ENCODE results near the gene SKIC8. TPM values are rescaled to one million over a fixed set of nuclear protein-coding genes. Genes with fewer than 3 reads are reported as not detected.
"Not testable (repeated sequence)": the region's sequence is repeated elsewhere in the genome, so short reads cannot be mapped to it uniquely, and the experiment has no call there.

The SKIC8 gene
- total RNA-seq, 2 donors from 2014 or later: 35.9 to 47.0 TPM

DNA sequence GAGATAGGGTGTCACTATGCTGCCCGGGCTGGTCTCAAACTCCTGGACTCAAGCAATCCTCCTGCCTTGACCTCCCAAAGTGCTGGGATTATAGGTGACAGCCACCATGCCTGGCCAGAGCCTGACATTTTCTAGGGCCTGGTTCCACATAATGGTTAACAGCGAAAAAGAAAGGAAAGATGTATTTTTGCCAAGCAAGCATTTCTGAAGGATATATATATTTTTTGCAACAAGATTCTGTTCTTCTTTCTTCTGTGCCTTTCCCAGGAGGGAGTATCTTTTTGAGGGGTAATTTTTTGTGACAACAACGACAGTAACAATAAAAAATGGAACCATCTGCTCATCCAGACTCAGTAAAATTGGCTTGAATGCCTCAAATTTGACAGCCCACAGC, 43.4 kb downstream of the SKIC8 start:
- Histone ChIP-seq H3K4me3 (no peak overlapping the region), H3K27ac (no peak overlapping the region), H3K9me3 (no peaks in the 10 kb centered on the region), H3K36me3 (no peaks in the 10 kb centered on the region), H3K27me3 (no peaks in the 10 kb centered on the region), H3K4me1 (no peaks in the 10 kb centered on the region), H3K9ac (ENCODE audit: low read depth in 2 of 2, low read length in 2 of 2) (no peak overlapping the region)
- DNase-seq: no peak
- intact Hi-C loops (cut with DNase I): no loop called here
- TF ChIP-seq, protein P1, sequence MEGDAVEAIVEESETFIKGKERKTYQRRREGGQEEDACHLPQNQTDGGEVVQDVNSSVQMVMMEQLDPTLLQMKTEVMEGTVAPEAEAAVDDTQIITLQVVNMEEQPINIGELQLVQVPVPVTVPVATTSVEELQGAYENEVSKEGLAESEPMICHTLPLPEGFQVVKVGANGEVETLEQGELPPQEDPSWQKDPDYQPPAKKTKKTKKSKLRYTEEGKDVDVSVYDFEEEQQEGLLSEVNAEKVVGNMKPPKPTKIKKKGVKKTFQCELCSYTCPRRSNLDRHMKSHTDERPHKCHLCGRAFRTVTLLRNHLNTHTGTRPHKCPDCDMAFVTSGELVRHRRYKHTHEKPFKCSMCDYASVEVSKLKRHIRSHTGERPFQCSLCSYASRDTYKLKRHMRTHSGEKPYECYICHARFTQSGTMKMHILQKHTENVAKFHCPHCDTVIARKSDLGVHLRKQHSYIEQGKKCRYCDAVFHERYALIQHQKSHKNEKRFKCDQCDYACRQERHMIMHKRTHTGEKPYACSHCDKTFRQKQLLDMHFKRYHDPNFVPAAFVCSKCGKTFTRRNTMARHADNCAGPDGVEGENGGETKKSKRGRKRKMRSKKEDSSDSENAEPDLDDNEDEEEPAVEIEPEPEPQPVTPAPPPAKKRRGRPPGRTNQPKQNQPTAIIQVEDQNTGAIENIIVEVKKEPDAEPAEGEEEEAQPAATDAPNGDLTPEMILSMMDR (IDR thresholded peaks at IDR 0.05): no peak

GRCh38 chr15:78255421-78256043, 43.9 kb downstream of the SKIC8 start:
- no peaks in the 10 kb centered on the region for H3K36me3 ChIP-seq
- H3K9ac ChIP-seq (ENCODE audit: low read depth in 2 of 2, low read length in 2 of 2): no peak overlapping the region
- no peak overlapping the region for H3K4me3 ChIP-seq
- no peaks in the 10 kb centered on the region for H3K4me1 ChIP-seq
- no peaks in the 10 kb centered on the region for H3K27me3 ChIP-seq
- H3K9me3 ChIP-seq: no peaks in the 10 kb centered on the region
- TF ChIP-seq, protein P1 (IDR thresholded peaks at IDR 0.05): no peak
- intact Hi-C loops (cut with DNase I): no loop called here
- no peak for DNase-seq
- no peak overlapping the region for H3K27ac ChIP-seq

- Histone ChIP-seq H3K9me3 (no peaks in the 10 kb centered on the region), H3K27me3 (no peaks in the 10 kb centered on the region), H3K4me1 (no peaks in the 10 kb centered on the region), H3K36me3 (no peaks in the 10 kb centered on the region), H3K27ac (no peak overlapping the region), H3K4me3 (no peak overlapping the region), H3K9ac (ENCODE audit: low read depth in 2 of 2, low read length in 2 of 2) (no peak overlapping the region)
- TF ChIP-seq, protein P1 (IDR thresholded peaks at IDR 0.05): no peak
- intact Hi-C loops (cut with DNase I): no loop called here
- DNase-seq: no peak
Measured at GRCh38 chr15:78251136-78251535, 48.3 kb downstream of the SKIC8 start.

GRCh38 chr15:78249131-78249530, 50.3 kb downstream of the SKIC8 start:
- TF ChIP-seq, protein P1 (IDR thresholded peaks at IDR 0.05): no peak
- no peak for DNase-seq
- Histone ChIP-seq H3K4me3 (no peak overlapping the region), H3K36me3 (no peaks in the 10 kb centered on the region), H3K9ac (ENCODE audit: low read depth in 2 of 2, low read length in 2 of 2) (no peak overlapping the region), H3K9me3 (no peaks in the 10 kb centered on the region), H3K27me3 (no peaks in the 10 kb centered on the region), H3K27ac (no peak overlapping the region), H3K4me1 (no peaks in the 10 kb centered on the region)
- intact Hi-C loops (cut with DNase I): loop anchor here (10.0 kb wide), 1 partner anchor 284 kb away; no protein-coding TSS in a partner anchor

GRCh38 chr15:78247911-78248310, 51.5 kb downstream of the SKIC8 start:
- Histone ChIP-seq H3K9ac (ENCODE audit: low read depth in 2 of 2, low read length in 2 of 2) (no peak overlapping the region), H3K27me3 (no peaks in the 10 kb centered on the region), H3K4me1 (no peaks in the 10 kb centered on the region), H3K36me3 (no peaks in the 10 kb centered on the region), H3K9me3 (no peaks in the 10 kb centered on the region), H3K4me3 (no peak overlapping the region), H3K27ac (no peak overlapping the region)
- TF ChIP-seq, protein P1 (IDR thresholded peaks at IDR 0.05): no peak
- intact Hi-C loops (cut with DNase I): loop anchor here (10.0 kb wide), 1 partner anchor 283 kb away; no protein-coding TSS in a partner anchor
- no peak for DNase-seq

DNA sequence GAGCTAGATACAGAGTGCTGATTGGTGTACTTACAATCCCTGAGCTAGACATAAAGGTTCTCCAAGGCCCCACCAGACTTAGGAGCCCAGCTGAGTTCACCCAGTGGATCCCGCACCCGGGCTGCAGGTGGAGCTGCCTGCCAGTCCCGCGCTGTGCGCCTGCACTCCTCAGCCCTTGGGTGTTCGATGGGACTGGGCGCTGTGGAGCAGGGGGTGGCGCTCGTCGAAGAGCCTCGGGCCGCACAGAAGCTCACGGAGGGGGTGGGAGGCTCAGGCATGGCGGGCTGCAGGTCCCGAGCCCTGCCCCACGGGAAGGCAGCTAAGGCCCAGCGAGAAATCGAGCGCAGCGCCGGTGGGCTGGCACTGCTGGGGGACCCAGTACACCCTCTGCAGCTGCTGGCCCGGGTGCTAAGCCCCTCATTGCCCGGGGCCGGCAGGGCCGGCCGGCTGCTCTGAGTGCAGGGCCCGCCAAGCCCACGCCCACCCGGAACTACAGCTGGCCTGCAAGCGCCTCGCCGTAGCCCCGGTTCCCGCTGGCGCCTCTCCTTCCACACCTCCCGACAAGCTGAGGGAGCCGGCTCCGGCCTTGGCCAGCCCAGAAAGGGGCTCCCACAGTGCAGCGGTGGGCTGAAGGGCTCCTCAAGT, 53.3 kb downstream of the SKIC8 start:
- H3K4me1 ChIP-seq; H3K36me3 ChIP-seq; H3K4me3 ChIP-seq; H3K27me3 ChIP-seq; H3K9ac ChIP-seq (ENCODE audit: low read depth in 2 of 2, low read length in 2 of 2); DNase-seq; H3K27ac ChIP-seq; H3K9me3 ChIP-seq: not testable (repeated sequence)
- intact Hi-C loops (cut with DNase I): loop anchor here (10.0 kb wide), 1 partner anchor 281 kb away; no protein-coding TSS in a partner anchor

DNA sequence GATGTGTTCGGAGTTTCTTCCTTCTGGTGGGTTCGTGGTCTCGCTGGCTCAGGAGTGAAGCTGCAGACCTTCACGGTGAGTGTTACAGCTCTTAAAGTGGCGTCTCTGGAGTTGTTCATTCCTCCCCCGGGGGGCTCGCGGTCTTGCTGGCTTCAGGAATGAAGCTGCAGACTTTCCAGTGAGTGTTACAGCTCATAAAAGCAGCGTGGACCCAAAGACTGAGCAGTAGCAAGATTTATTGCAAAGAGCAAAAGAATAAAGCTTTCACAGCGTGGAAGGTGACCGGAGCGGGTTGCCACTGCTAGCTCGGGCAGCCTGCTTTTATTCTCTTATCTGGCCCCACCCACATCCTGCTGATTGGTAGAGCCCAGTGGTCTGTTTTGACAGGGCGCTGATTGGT, 54.0 kb downstream of the SKIC8 start:
- not testable (repeated sequence) for H3K4me3 ChIP-seq; H3K9ac ChIP-seq (ENCODE audit: low read depth in 2 of 2, low read length in 2 of 2); H3K27me3 ChIP-seq; H3K4me1 ChIP-seq; H3K27ac ChIP-seq; DNase-seq; H3K36me3 ChIP-seq; H3K9me3 ChIP-seq
- intact Hi-C loops (cut with DNase I): loop anchor here (10.0 kb wide), 1 partner anchor 281 kb away; no protein-coding TSS in a partner anchor
